Heart left ventricle (tissue), 16 donors: ENCODE data around the gene TUNAR. TPM values are rescaled to one million over a fixed set of nuclear protein-coding genes. Genes with fewer than 3 reads are reported as not detected.

ENCODE experiments used
- ATAC-seq, 4 donors: fragments of 200-7000 bp; cut with Tn5 transposase; one replicate each; pipeline ENCODE4 v1.9.1; 2020 to 2022; ENCODE audit warnings: moderate library complexity in 4 of 4, mild to moderate bottlenecking in 3 of 4, moderate number of reproducible peaks in 1 of 4
- DNase-seq, 5 donors: peaks; one replicate each; pipeline ENCODE4 v3.0.0-alpha.2; 2020
- H3K27ac ChIP-seq, 12 donors: fragments of 200-600 bp; sonication (generic) in 4 of 12; one replicate each; pipeline versions ENCODE4 v1.5.0 to v1.8.0; 2016 to 2022; ENCODE audit warnings: mild to moderate bottlenecking in 2 of 12
- H3K27me3 ChIP-seq, 9 donors: fragments of 200-600 bp; sonication (generic) in 2 of 9; one replicate each; pipeline versions ENCODE4 v1.5.1 to v1.8.0; 2016 to 2022; ENCODE audit warnings: mild to moderate bottlenecking in 3 of 9
- H3K36me3 ChIP-seq, 9 donors: fragments of 200-600 bp; sonication (generic) in 2 of 9; one replicate each; pipeline versions ENCODE4 v1.5.0 to v1.8.0; 2018 to 2022; ENCODE audit warnings: mild to moderate bottlenecking in 2 of 9
- H3K4me1 ChIP-seq, 12 donors: fragments of 200-600 bp; sonication (generic) in 4 of 12; one replicate each; pipeline versions ENCODE4 v1.5.0 to v1.8.0; 2016 to 2022; ENCODE audit warnings: mild to moderate bottlenecking in 3 of 12
- H3K4me3 ChIP-seq, 12 donors: fragments of 200-600 bp; sonication (generic) in 4 of 12; one replicate each; pipeline versions ENCODE4 v1.5.0 to v1.8.0; 2017 to 2022; ENCODE audit warnings: mild to moderate bottlenecking in 9 of 12, moderate library complexity in 4 of 12
- H3K9me3 ChIP-seq, 12 donors: fragments of 200-600 bp; sonication (generic) in 4 of 12; one replicate each; pipeline versions ENCODE4 v1.5.0 to v1.8.0; 2016 to 2022; ENCODE audit warnings: mild to moderate bottlenecking in 1 of 12
- POLR2A ChIP-seq, 2 donors: fragments of 450-650 bp; IDR thresholded peaks; one replicate each; pipeline ENCODE4 v1.6.1; 2017; ENCODE audit warnings: antibody characterized with exemption in 2 of 2, mild to moderate bottlenecking in 2 of 2, moderate library complexity in 2 of 2
- WGBS, 4 donors: extraction: QIAGEN DNeasy Blood & Tissue Kit in 2 of 4; methylation state at CpG; one replicate each; pipeline versions ENCODE4 v1.1.5 to v1.1.7; 2013 to 2018; 5-methylcytosine and 5-hydroxymethylcytosine counted together
- intact Hi-C, 10 donors: fragments of 100-400 bp; cut with DNase I; formaldehyde crosslinking; loops; one replicate each; pipeline versions ENCODE4 v1.11.1 to v1.14.2; 2022
- polyA plus RNA-seq, 2 donors: library from polyadenylated mRNA; stranded (reverse); fragments of 200-250 nt; gene quantifications; one replicate each; pipeline ENCODE4 v1.2.3, GENCODE V29; 2013
- total RNA-seq, 9 donors: library from RNA; depleted of rRNA in 2 of 9; stranded (reverse); fragments of >200 nt in 2 of 9; fragmentation: NEBNext Ultra II Directional in 3 of 9; extraction: Animal tissue kit (Norgen Biotek cat#: 25700) in 3 of 9; gene quantifications; one replicate each; pipeline versions ENCODE4 v1.1.0 to v1.2.4, GENCODE V29; 2016 to 2023
- TF ChIP-seq, protein P1 (sequence below), 12 donors: fragments of 200-600 bp; sonication (generic) in 4 of 12; IDR thresholded peaks; one replicate each; pipeline versions ENCODE4 v1.5.0 to v1.8.0; 2018 to 2022; ENCODE audit warnings: antibody characterized with exemption in 12 of 12, mild to moderate bottlenecking in 5 of 12
- donor health status: ischemic (EF 13 %, LVEDD 7.1; RV severe dilation, severe dysfunction).
- donor health status: healthy with polysubstance abuse.
- donor health status: DM: no; HTN: yes; CAD: no.
- donor health status: DM: no; HTN: no; CAD: no.
- donor health status: ischemic (EF 25% LVEDD 6.9; RV normal size, moderate dysfunction).
- donor health status: ischemic (EF 25% LVEDD 5.7; RV mildly dilated, moderate dysfunction).
- donor health status: healthy.
- donor health status: DM: yes; HTN: yes; CAD: no.
- donor health status: ischemic (EF 35%, LVEDD 5.7; RV mildly dilated, moderate dysfunction).
- donor health status: nonischemic (EF 11% LVEDD 7.7; RV severe dilation, severe dysfunction).
- donor health status: DM: yes; HTN: yes; CAD: no.
- donor health status: PGD.
- donor health status: ischemic (EF 29% LVEDD 5.4; RV normal size, mild dysfunction).
- donor health status: nonischemic (EF 23%, LVEDD 6.1; RV moderate dilation, normal function).

TUNAR gene
- total and polyA plus RNA-seq, 11 donors = not detected

GRCh38 chr14:95939335-95939734 lies 62.7 kb downstream of the TUNAR start:
- Histone ChIP-seq H3K36me3 (no peaks in the 10 kb centered on the region), H3K4me1 (no peaks in the 10 kb centered on the region), H3K9me3 (peaks cover 0 to 10% (median 0%) of the 10 kb centered on the region in 12 donors), H3K27me3 (no peaks in the 10 kb centered on the region), H3K4me3 (no peak overlapping the region), H3K27ac (no peak overlapping the region)
- WGBS, 4 donors = 55 to 78% (median 63%) methylated on average over 4 of the region's 4 CpGs
- ATAC-seq (no peak), DNase-seq (no peak)
- no peak for TF ChIP-seq POLR2A (IDR thresholded peaks at IDR 0.05)
- TF ChIP-seq, protein P1, sequence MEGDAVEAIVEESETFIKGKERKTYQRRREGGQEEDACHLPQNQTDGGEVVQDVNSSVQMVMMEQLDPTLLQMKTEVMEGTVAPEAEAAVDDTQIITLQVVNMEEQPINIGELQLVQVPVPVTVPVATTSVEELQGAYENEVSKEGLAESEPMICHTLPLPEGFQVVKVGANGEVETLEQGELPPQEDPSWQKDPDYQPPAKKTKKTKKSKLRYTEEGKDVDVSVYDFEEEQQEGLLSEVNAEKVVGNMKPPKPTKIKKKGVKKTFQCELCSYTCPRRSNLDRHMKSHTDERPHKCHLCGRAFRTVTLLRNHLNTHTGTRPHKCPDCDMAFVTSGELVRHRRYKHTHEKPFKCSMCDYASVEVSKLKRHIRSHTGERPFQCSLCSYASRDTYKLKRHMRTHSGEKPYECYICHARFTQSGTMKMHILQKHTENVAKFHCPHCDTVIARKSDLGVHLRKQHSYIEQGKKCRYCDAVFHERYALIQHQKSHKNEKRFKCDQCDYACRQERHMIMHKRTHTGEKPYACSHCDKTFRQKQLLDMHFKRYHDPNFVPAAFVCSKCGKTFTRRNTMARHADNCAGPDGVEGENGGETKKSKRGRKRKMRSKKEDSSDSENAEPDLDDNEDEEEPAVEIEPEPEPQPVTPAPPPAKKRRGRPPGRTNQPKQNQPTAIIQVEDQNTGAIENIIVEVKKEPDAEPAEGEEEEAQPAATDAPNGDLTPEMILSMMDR (IDR thresholded peaks at IDR 0.05) = no peak
- intact Hi-C loops = no loop called here

DNA sequence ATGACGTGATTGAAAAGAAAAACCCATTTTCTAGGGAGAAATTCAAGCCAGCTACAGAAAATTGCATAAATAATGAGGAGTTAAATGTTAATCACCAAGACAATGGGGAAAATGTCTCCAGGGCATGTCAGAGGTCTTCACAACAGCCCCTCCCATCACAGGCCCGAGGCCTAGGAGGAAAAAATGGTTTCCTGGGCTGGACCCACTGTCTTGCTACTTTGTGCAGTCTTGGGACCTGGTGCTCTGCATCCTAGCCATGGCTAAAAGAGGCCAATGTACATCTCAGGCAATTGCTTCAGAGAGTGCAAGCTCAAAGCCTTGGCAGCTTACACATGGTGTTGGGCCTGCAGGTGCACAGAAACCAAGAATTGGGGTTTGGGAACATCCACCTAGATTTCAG lies 65.3 kb downstream of the TUNAR start:
- Histone ChIP-seq H3K4me1 (no peaks in the 10 kb centered on the region), H3K27me3 (peaks cover 0 to 5% (median 0%) of the 10 kb centered on the region in 9 donors), H3K36me3 (no peaks in the 10 kb centered on the region), H3K4me3 (no peak overlapping the region), H3K9me3 (peaks cover 0 to 10% (median 0%) of the 10 kb centered on the region in 12 donors), H3K27ac (no peak overlapping the region)
- ATAC-seq (no peak), DNase-seq (no peak)
- TF ChIP-seq POLR2A (IDR thresholded peaks at IDR 0.05) = no peak
- TF ChIP-seq, protein P1 (IDR thresholded peaks at IDR 0.05) = no peak
- 14 to 24% (median 17%) methylated on average over 2 of the region's 2 CpGs for WGBS, 4 donors
- intact Hi-C loops = no loop called here

- ATAC-seq (no peak), DNase-seq (no peak)
- intact Hi-C loops = no loop called here
- Histone ChIP-seq H3K27me3 (peaks cover 0 to 13% (median 0%) of the 10 kb centered on the region in 9 donors), H3K9me3 (peaks cover 0 to 10% (median 0%) of the 10 kb centered on the region in 12 donors), H3K4me3 (no peak overlapping the region), H3K36me3 (no peaks in the 10 kb centered on the region), H3K4me1 (no peaks in the 10 kb centered on the region), H3K27ac (no peak overlapping the region)
- 22 to 29% (median 24%) methylated on average over 4 of the region's 4 CpGs for WGBS, 4 donors
- no peak for TF ChIP-seq POLR2A (IDR thresholded peaks at IDR 0.05)
- TF ChIP-seq, protein P1 (IDR thresholded peaks at IDR 0.05) = no peak
Observed at GRCh38 chr14:95943699-95944098, 67.1 kb downstream of the TUNAR start.

GRCh38 chr14:95944462-95944861 lies 67.8 kb downstream of the TUNAR start:
- H3K27me3 ChIP-seq = peaks cover 0 to 13% (median 0%) of the 10 kb centered on the region in 9 donors
- DNase-seq = no peak
- intact Hi-C loops = no loop called here
- TF ChIP-seq, protein P1 (IDR thresholded peaks at IDR 0.05) = no peak
- TF ChIP-seq POLR2A (IDR thresholded peaks at IDR 0.05) = no peak
- no peak for ATAC-seq
- no peak overlapping the region for H3K4me3 ChIP-seq
- H3K9me3 ChIP-seq = peaks cover 0 to 10% (median 0%) of the 10 kb centered on the region in 12 donors
- H3K27ac ChIP-seq = no peak overlapping the region
- H3K4me1 ChIP-seq = no peaks in the 10 kb centered on the region
- 49 to 69% (median 61%) methylated on average over 5 to 6 of the region's 6 CpGs for WGBS, 4 donors
- no peaks in the 10 kb centered on the region for H3K36me3 ChIP-seq
